Measurements from ENCODE around the gene PPAN. TPM values are rescaled to one million over a fixed set of nuclear protein-coding genes. Genes with fewer than 3 reads are reported as not detected.

Gene PPAN
- total RNA-seq, 1 donor from 2014 or later = 31.0 TPM

GRCh38 chr19:10112037-10112761 is 6.0 kb downstream of the PPAN start:
- no peak for DNase-seq (ENCODE audit: low spot score)
- H3K36me3 Mint-ChIP-seq (ENCODE audit: low read depth) = peaks cover 14% of the 10 kb centered on the region

GRCh38 chr19:10112895-10113591 is 6.9 kb downstream of the PPAN start:
- Mint-ChIP-seq H3K4me3 (ENCODE audit: unreplicated experiment) (no peak overlapping the region), H3K27me3 (ENCODE audit: low read depth) (no peaks in the 10 kb centered on the region), H3K4me1 (ENCODE audit: low read depth) (peaks cover 10% of the 10 kb centered on the region), H3K27ac (ENCODE audit: unreplicated experiment) (peak overlapping the region; percentile 78), H3K36me3 (ENCODE audit: low read depth) (peaks cover 16% of the 10 kb centered on the region), H3K9me3 (ENCODE audit: low read depth) (no peaks in the 10 kb centered on the region)
- peak; percentile 81 for TF ChIP-seq CTCF (IDR thresholded peaks at IDR 0.05)
- no peak for DNase-seq (ENCODE audit: low spot score)

More at GRCh38 chr19:10112037-10112761, 6.0 kb downstream of the PPAN start:
- Mint-ChIP-seq H3K27me3 (ENCODE audit: low read depth) (no peaks in the 10 kb centered on the region), H3K27ac (ENCODE audit: unreplicated experiment) (peak overlapping the region; percentile 78), H3K4me3 (ENCODE audit: unreplicated experiment) (no peak overlapping the region), H3K4me1 (ENCODE audit: low read depth) (peaks cover 15% of the 10 kb centered on the region), H3K9me3 (ENCODE audit: low read depth) (no peaks in the 10 kb centered on the region)
- no peak for TF ChIP-seq CTCF (IDR thresholded peaks at IDR 0.05)

GRCh38 chr19:10113592-10113963 is 7.4 kb downstream of the PPAN start:
- Mint-ChIP-seq H3K9me3 (ENCODE audit: low read depth) (no peaks in the 10 kb centered on the region), H3K27ac (ENCODE audit: unreplicated experiment) (no peak overlapping the region), H3K4me1 (ENCODE audit: low read depth) (peaks cover 11% of the 10 kb centered on the region), H3K4me3 (ENCODE audit: unreplicated experiment) (no peak overlapping the region), H3K27me3 (ENCODE audit: low read depth) (no peaks in the 10 kb centered on the region), H3K36me3 (ENCODE audit: low read depth) (peaks cover 16% of the 10 kb centered on the region)
- no peak for TF ChIP-seq CTCF (IDR thresholded peaks at IDR 0.05)
- DNase-seq (ENCODE audit: low spot score) = no peak

DNA sequence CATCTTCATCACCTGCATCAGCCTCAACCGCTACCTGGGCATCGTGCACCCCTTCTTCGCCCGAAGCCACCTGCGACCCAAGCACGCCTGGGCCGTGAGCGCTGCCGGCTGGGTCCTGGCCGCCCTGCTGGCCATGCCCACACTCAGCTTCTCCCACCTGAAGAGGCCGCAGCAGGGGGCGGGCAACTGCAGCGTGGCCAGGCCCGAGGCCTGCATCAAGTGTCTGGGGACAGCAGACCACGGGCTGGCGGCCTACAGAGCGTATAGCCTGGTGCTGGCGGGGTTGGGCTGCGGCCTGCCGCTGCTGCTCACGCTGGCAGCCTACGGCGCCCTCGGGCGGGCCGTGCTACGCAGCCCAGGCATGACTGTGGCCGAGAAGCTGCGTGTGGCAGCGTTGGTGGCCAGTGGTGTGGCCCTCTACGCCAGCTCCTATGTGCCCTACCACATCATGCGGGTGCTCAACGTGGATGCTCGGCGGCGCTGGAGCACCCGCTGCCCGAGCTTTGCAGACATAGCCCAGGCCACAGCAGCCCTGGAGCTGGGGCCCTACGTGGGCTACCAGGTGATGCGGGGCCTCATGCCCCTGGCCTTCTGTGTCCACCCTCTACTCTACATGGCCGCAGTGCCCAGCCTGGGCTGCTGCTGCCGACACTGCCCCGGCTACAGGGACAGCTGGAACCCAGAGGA is 7.9 kb downstream of the PPAN start:
- Mint-ChIP-seq H3K36me3 (ENCODE audit: low read depth) (peaks cover 16% of the 10 kb centered on the region), H3K9me3 (ENCODE audit: low read depth) (no peaks in the 10 kb centered on the region), H3K27ac (ENCODE audit: unreplicated experiment) (peak overlapping the region; percentile 41), H3K27me3 (ENCODE audit: low read depth) (no peaks in the 10 kb centered on the region), H3K4me3 (ENCODE audit: unreplicated experiment) (no peak overlapping the region), H3K4me1 (ENCODE audit: low read depth) (peaks cover 17% of the 10 kb centered on the region)
- DNase-seq (ENCODE audit: low spot score) = no peak
- no peak for TF ChIP-seq CTCF (IDR thresholded peaks at IDR 0.05)

DNA sequence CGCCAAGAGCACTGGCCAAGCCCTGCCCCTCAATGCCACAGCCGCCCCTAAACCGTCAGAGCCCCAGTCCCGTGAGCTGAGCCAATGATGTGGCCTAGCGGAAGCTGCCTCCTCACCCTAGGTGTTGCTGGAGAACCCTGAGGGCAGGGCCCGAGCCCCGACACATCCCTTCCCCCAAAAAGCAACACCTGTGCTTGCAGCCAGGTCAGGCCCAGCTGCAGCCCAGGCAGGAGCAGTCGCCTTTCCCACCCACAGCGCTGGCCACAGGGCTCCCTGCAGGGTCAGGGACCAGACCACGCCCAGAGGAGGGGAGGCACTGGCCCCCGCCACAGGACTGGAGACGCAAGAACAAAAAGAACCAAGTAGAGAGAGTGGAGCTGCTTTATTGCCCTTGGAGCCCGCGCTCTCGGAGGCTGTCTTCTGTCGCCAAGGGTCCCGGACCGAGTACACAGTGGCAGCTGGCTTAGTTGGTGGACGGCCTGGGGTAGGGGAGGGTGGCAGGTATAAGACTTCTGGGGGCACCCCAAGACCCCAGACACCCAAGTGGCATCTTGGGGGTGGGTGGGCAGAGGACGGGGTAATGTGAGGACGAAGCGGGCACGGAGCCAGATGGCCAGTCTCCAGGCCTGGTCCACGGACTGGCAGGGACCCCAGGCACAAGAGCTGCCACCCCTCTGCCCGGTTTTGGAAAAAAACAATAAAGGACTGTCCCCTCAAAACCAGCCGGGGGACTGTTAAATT is 8.7 kb downstream of the PPAN start:
- Mint-ChIP-seq H3K4me1 (ENCODE audit: low read depth) (peaks cover 22% of the 10 kb centered on the region), H3K9me3 (ENCODE audit: low read depth) (no peaks in the 10 kb centered on the region), H3K27ac (ENCODE audit: unreplicated experiment) (peak overlapping the region; percentile 41), H3K36me3 (ENCODE audit: low read depth) (peaks cover 11% of the 10 kb centered on the region), H3K27me3 (ENCODE audit: low read depth) (no peaks in the 10 kb centered on the region), H3K4me3 (ENCODE audit: unreplicated experiment) (no peak overlapping the region)
- TF ChIP-seq CTCF (IDR thresholded peaks at IDR 0.05) = no peak
- no peak for DNase-seq (ENCODE audit: low spot score)
